ENCODE measurements around the gene DIAPH1. TPM values are rescaled to one million over a fixed set of nuclear protein-coding genes. Genes with fewer than 3 reads are reported as not detected.

Gene DIAPH1
- total RNA-seq, 4 donors from 2014 or later = 98.2 to 115 (median 102) TPM

GRCh38 chr5:141647242-141647641 is 28.4 kb upstream of the DIAPH1 start:
- peaks cover 0 to 30% (median 0%) of the 10 kb centered on the region in 3 donors for H3K36me3 ChIP-seq
- no peak for TF ChIP-seq CTCF (IDR thresholded peaks at IDR 0.05)
- no peak for TF ChIP-seq POLR2A (IDR thresholded peaks at IDR 0.05)
- no peak overlapping the region for H3K4me3 ChIP-seq
- H3K27ac ChIP-seq = no peak overlapping the region
- H3K4me1 ChIP-seq = peaks cover 0 to 14% (median 3%) of the 10 kb centered on the region in 4 donors
- no peaks in the 10 kb centered on the region for H3K9me3 ChIP-seq
- no peaks in the 10 kb centered on the region for H3K27me3 ChIP-seq
- DNase-seq = no peak

- H3K9me3 ChIP-seq = no peaks in the 10 kb centered on the region
- H3K27ac ChIP-seq = no peak overlapping the region
- no peak overlapping the region for H3K4me3 ChIP-seq
- no peaks in the 10 kb centered on the region for H3K27me3 ChIP-seq
- no peak for DNase-seq
- peaks cover 0 to 30% (median 0%) of the 10 kb centered on the region in 3 donors for H3K36me3 ChIP-seq
- peaks cover 0 to 9% (median 3%) of the 10 kb centered on the region in 4 donors for H3K4me1 ChIP-seq
- TF ChIP-seq POLR2A (IDR thresholded peaks at IDR 0.05) (no peak), CTCF (IDR thresholded peaks at IDR 0.05) (no peak)
Measured at GRCh38 chr5:141646026-141646425, 27.2 kb upstream of the DIAPH1 start.

GRCh38 chr5:141641634-141642267 is 23.0 kb upstream of the DIAPH1 start:
- Histone ChIP-seq H3K27me3 (no peaks in the 10 kb centered on the region), H3K36me3 (peaks cover 0 to 29% (median 0%) of the 10 kb centered on the region in 3 donors)
- DNase-seq = no peak

GRCh38 chr5:141640698-141641097 is 21.9 kb upstream of the DIAPH1 start:
- Histone ChIP-seq H3K4me3 (no peak overlapping the region), H3K36me3 (peaks cover 0 to 19% (median 0%) of the 10 kb centered on the region in 3 donors), H3K9me3 (no peaks in the 10 kb centered on the region), H3K27ac (no peak overlapping the region), H3K27me3 (no peaks in the 10 kb centered on the region), H3K4me1 (peaks cover 0 to 6% (median 4%) of the 10 kb centered on the region in 4 donors)
- TF ChIP-seq POLR2A (IDR thresholded peaks at IDR 0.05) (no peak), CTCF (IDR thresholded peaks at IDR 0.05) (no peak)
- DNase-seq = no peak

More at GRCh38 chr5:141641634-141642267, 23.0 kb upstream of the DIAPH1 start:
- no peak for TF ChIP-seq POLR2A (IDR thresholded peaks at IDR 0.05)
- TF ChIP-seq CTCF (IDR thresholded peaks at IDR 0.05) = peak in 2 of 6 experiments; percentile 18 to 31
- Histone ChIP-seq H3K9me3 (no peaks in the 10 kb centered on the region), H3K4me1 (no peaks in the 10 kb centered on the region), H3K27ac (no peak overlapping the region), H3K4me3 (no peak overlapping the region)

GRCh38 chr5:141640051-141640415 is 21.2 kb upstream of the DIAPH1 start:
- H3K27ac ChIP-seq = no peak overlapping the region
- no peaks in the 10 kb centered on the region for H3K9me3 ChIP-seq
- H3K27me3 ChIP-seq = no peaks in the 10 kb centered on the region
- TF ChIP-seq POLR2A (IDR thresholded peaks at IDR 0.05) (no peak), CTCF (IDR thresholded peaks at IDR 0.05) (no peak)
- peaks cover 0 to 11% (median 8%) of the 10 kb centered on the region in 4 donors for H3K4me1 ChIP-seq
- H3K4me3 ChIP-seq = no peak overlapping the region
- DNase-seq = no peak
- peaks cover 0 to 14% (median 0%) of the 10 kb centered on the region in 3 donors for H3K36me3 ChIP-seq

Data from Peyer's patch (tissue), 4 donors.